HCT116 (cell line): ENCODE measurements around the gene FGF22. TPM values are rescaled to one million over a fixed set of nuclear protein-coding genes. Genes with fewer than 3 reads are reported as not detected.

Experiments
- ATAC-seq: fragments of 200-7000 bp; cut with Tn5 transposase; 2 replicates; pipeline ENCODE4 v1.9.1; 2020; ENCODE audit warnings: mild to moderate bottlenecking, moderate library complexity
- BruUV-seq: library from RNA; stranded (reverse); fragments of 400-500 nt; replicated peaks from 2 replicates; lab custom pipeline; 2021; lab: Mats Ljungman, UMichigan
- CTCF ChIA-PET: fragments of 300-600 bp; sonication (Branson Sonifier 250); formaldehyde crosslinking; loops from one replicate; lab custom pipeline; 2021; ENCODE audit warnings: antibody characterized with exemption; lab: Charles Lee
- POLR2A ChIA-PET: fragments of 300-600, 350-600 bp; sonication (Branson Sonifier 250); formaldehyde crosslinking; loops from one replicate; lab custom pipeline; 2021; ENCODE audit warnings: antibody characterized with exemption; lab: Charles Lee
- RAD21 ChIA-PET, 2 experiments: fragments of 300-600 bp; sonication (Branson Sonifier 250); formaldehyde crosslinking; loops; one replicate each; lab custom pipeline; 2023; ENCODE audit warnings: low total read pairs in 2 of 2; ENCODE audit not compliant: uncharacterized antibody in 2 of 2, unreplicated experiment in 2 of 2, low non-redundant PET in 1 of 2; lab: Charles Lee
- DNase-seq: peaks from one replicate; pipeline ENCODE4 v3.0.0-alpha.2; 2010; ENCODE audit warnings: low read depth, low spot score
- H2AFZ ChIP-seq: fragments of 200-600 bp; shearing (Covaris generic), sonication (generic); 2 replicates; pipeline ENCODE4 v1.6.1; 2017; ENCODE audit warnings: low read depth, mixed run types, mixed read lengths, antibody characterized with exemption, low read length; ENCODE audit not compliant: poor library complexity, severe bottlenecking
- H3K27ac ChIP-seq: 2 replicates; pipeline ENCODE4 v1.5.1; 2012; ENCODE audit warnings: low read depth, low read length
- H3K27me3 ChIP-seq: fragments of 200-600 bp; sonication (generic); 2 replicates; pipeline ENCODE4 v1.6.1; 2016; ENCODE audit warnings: mixed run types, low read length, mixed read lengths; ENCODE audit not compliant: insufficient read depth
- H3K36me3 ChIP-seq, 2 experiments: fragments of 200-500 bp in 1 of 2; fragments of 200-600 bp in 1 of 2; sonication (Bioruptor generic) in 1 of 2; sonication (generic) in 1 of 2; 2 replicates each; pipeline versions ENCODE4 v1.5.1 to v1.6.1; 2014 to 2016; ENCODE audit warnings: low read length in 2 of 2, inconsistent platforms in 1 of 2, mixed read lengths in 1 of 2, mixed run types in 1 of 2; ENCODE audit not compliant: insufficient read depth in 2 of 2, control insufficient read depth in 1 of 2
- H3K4me1 ChIP-seq, 2 experiments: fragments of 200-600 bp in 1 of 2; sonication (generic) in 1 of 2; 2 replicates each; pipeline versions ENCODE4 v1.5.1 to v1.6.1; 2012 to 2017; ENCODE audit warnings: low read length in 2 of 2, inconsistent platforms in 1 of 2, mild to moderate bottlenecking in 1 of 2, mixed read lengths in 1 of 2, mixed run types in 1 of 2, moderate library complexity in 1 of 2; ENCODE audit not compliant: insufficient read depth in 2 of 2, control insufficient read depth in 1 of 2
- H3K4me2 ChIP-seq: fragments of 200-600 bp; sonication (generic); 2 replicates; pipeline ENCODE4 v1.6.1; 2017; ENCODE audit warnings: mixed run types, low read length, mixed read lengths
- H3K4me3 ChIP-seq, 2 experiments: fragments of 200-600 bp in 1 of 2; sonication (generic) in 1 of 2; replicated peaks in 1 of 2; 2 replicates each; pipeline ENCODE4 v1.5.1; 2011 to 2016; ENCODE audit warnings: low read length in 2 of 2, control low read depth in 1 of 2, low read depth in 1 of 2, mild to moderate bottlenecking in 1 of 2, mixed read lengths in 1 of 2, mixed run types in 1 of 2
- H3K79me2 ChIP-seq: fragments of 200-600 bp; sonication (generic); 2 replicates; pipeline ENCODE4 v1.6.1; 2017; ENCODE audit warnings: mild to moderate bottlenecking, mixed run types, low read length, moderate library complexity, mixed read lengths; ENCODE audit not compliant: insufficient read depth
- H3K9ac ChIP-seq: fragments of 200-600 bp; sonication (generic); 2 replicates; pipeline ENCODE4 v1.6.1; 2016; ENCODE audit warnings: low read length, mixed read lengths
- H3K9me2 ChIP-seq: fragments of 200-600 bp; sonication (generic), shearing (Covaris generic); 2 replicates; pipeline ENCODE4 v1.6.1; 2017; ENCODE audit warnings: mixed run types, mild to moderate bottlenecking, moderate library complexity; ENCODE audit not compliant: insufficient read depth
- H3K9me3 ChIP-seq, 2 experiments: fragments of 200-500 bp in 1 of 2; fragments of 200-600 bp in 1 of 2; sonication (Bioruptor generic) in 1 of 2; sonication (generic) in 1 of 2; 2 replicates each; pipeline ENCODE4 v1.6.1; 2014 to 2017; ENCODE audit warnings: low read length in 2 of 2, mixed read lengths in 2 of 2, inconsistent platforms in 1 of 2, low read depth in 1 of 2, mild to moderate bottlenecking in 1 of 2, mixed run types in 1 of 2, moderate library complexity in 1 of 2; ENCODE audit not compliant: control insufficient read depth in 1 of 2, insufficient read depth in 1 of 2
- H4K20me1 ChIP-seq: fragments of 200-600 bp; sonication (generic), shearing (Covaris generic); 2 replicates; pipeline ENCODE4 v1.6.1; 2017; ENCODE audit warnings: mixed run types, mild to moderate bottlenecking, moderate library complexity; ENCODE audit not compliant: insufficient read depth
- CBX3 ChIP-seq: IDR thresholded peaks from 2 replicates; pipeline ENCODE4 v1.6.1; 2012; ENCODE audit warnings: low read depth
- EZH2 ChIP-seq: fragments of 200-600 bp; sonication (generic); IDR thresholded peaks from 2 replicates; pipeline ENCODE4 v1.6.1; 2017; ENCODE audit warnings: antibody characterized with exemption, mixed run types
- EZH2phosphoT487 ChIP-seq: fragments of 200-600 bp; IDR thresholded peaks from 2 replicates; pipeline ENCODE4 v1.6.1; 2018; ENCODE audit warnings: antibody characterized with exemption, borderline replicate concordance
- JUND ChIP-seq: IDR thresholded peaks from 2 replicates; pipeline ENCODE4 v1.6.1; 2012
- MAX ChIP-seq: IDR thresholded peaks from 2 replicates; pipeline ENCODE4 v1.6.1; 2012
- POLR2AphosphoS5 ChIP-seq: IDR thresholded peaks from 2 replicates; pipeline ENCODE4 v1.6.1; 2011; ENCODE audit warnings: mild to moderate bottlenecking, low read depth, low read length, moderate library complexity
- RAD21 ChIP-seq: IDR thresholded peaks from 2 replicates; pipeline ENCODE4 v1.6.1; 2012; ENCODE audit warnings: low read depth, mild to moderate bottlenecking
- REST ChIP-seq: IDR thresholded peaks from 2 replicates; pipeline ENCODE4 v1.6.1; 2012; ENCODE audit warnings: low read depth
- SRF ChIP-seq: IDR thresholded peaks from 2 replicates; pipeline ENCODE4 v1.6.1; 2012; ENCODE audit warnings: low read depth
- ZBTB33 ChIP-seq: IDR thresholded peaks from 2 replicates; pipeline ENCODE4 v1.6.1; 2011; ENCODE audit warnings: mild to moderate bottlenecking, low read length, moderate library complexity; ENCODE audit not compliant: insufficient replicate concordance; ENCODE audit errors: extremely low read depth
- ZFX ChIP-seq: fragments of 450-650 bp; IDR thresholded peaks from 2 replicates; pipeline ENCODE4 v1.6.1; 2017
- ZNF274 ChIP-seq: fragments of 200-500 bp; sonication (Bioruptor generic); IDR thresholded peaks from 2 replicates; pipeline ENCODE4 v1.6.1; 2014; ENCODE audit warnings: mild to moderate bottlenecking, low read depth, low read length, inconsistent platforms
- intact Hi-C: fragments of 100-400 bp; cut with micrococcal nuclease; formaldehyde crosslinking; loops from 2 replicates; pipeline ENCODE4 v1.10.0; 2022
- total RNA-seq: library from RNA; stranded (reverse); gene quantifications from one replicate; pipeline ENCODE4 v1.2.1, GENCODE V29; 2021; ENCODE audit not compliant: unreplicated experiment

Gene FGF22
- total RNA-seq, 1 experiment from 2014 or later: 1.5 TPM

GRCh38 chr19:676007-676338 lies 36.3 kb downstream of the FGF22 start:
- H3K9me2 ChIP-seq: no peaks in the 10 kb centered on the region
- POLR2A ChIA-PET: interaction anchor here (1.2 kb wide), 2 partner anchors 13 to 28 kb away, joined by 4 to 5 read pairs; partner anchors contain the start of gene RNF126
- peak overlapping the region; percentile 90 for H3K9ac ChIP-seq
- ATAC-seq: no peak
- H3K27me3 ChIP-seq: no peaks in the 10 kb centered on the region
- CTCF ChIA-PET: no interaction called here
- H3K79me2 ChIP-seq: peaks cover 22% of the 10 kb centered on the region; the same call in 1 of the 2 replicates
- no peaks in the 10 kb centered on the region for H3K9me3 ChIP-seq
- peak overlapping the region; percentile 62 to 85 for H3K4me3 ChIP-seq
- no peak overlapping the region for H2AFZ ChIP-seq
- H3K4me2 ChIP-seq: peak overlapping the region; percentile 98
- no peaks in the 10 kb centered on the region for H4K20me1 ChIP-seq
- DNase-seq: no peak
- TF ChIP-seq RAD21: no peak
- TF ChIP-seq EZH2phosphoT487: no peak
- no peak for TF ChIP-seq SRF
- H3K27ac ChIP-seq: peak overlapping the region; percentile 75; the same call in 1 of the 2 replicates
- RAD21 ChIA-PET: no interaction called here
- intact Hi-C loops: no loop called here
- H3K36me3 ChIP-seq: no peaks in the 10 kb centered on the region; a peak in 1 of 4 replicates
- H3K4me1 ChIP-seq: peaks cover 17 to 42% of the 10 kb centered on the region in 2 experiments
- BruUV-seq: no TSS peak

GRCh38 chr19:676339-677105 lies 36.8 kb downstream of the FGF22 start, which contains the start of gene FSTL3:
TSS of gene FSTL3 (plus strand) at chr19:676392. CDS start at chr19:676424, 32 bp downstream.
- no peak within 1 kb of the TSS for H2AFZ ChIP-seq
- intact Hi-C loops: no loop called here
- RAD21 ChIA-PET: interaction anchor here in 1 of 2 experiments (1.0 kb wide), 2 partner anchors 13 to 58 kb away, joined by 4 to 6 read pairs; partner anchors contain the start of gene RNF126
- TF ChIP-seq ZNF274: no peak
- TF ChIP-seq JUND: no peak
- TF ChIP-seq MAX: peak; percentile 52
- TF ChIP-seq EZH2: no peak
- TF ChIP-seq REST: no peak
- peak; percentile 47; the same call in 1 of the 2 replicates for TF ChIP-seq ZFX
- TF ChIP-seq POLR2AphosphoS5: peak; percentile 84
- TF ChIP-seq ZBTB33: no peak
- no peak for TF ChIP-seq SRF
- no peak for TF ChIP-seq CBX3

More at GRCh38 chr19:676339-677105, 36.8 kb downstream of the FGF22 start, which contains the start of gene FSTL3:
- BruUV-seq: TSS peak; percentile 55
- no peaks in the 10 kb centered on the region for H3K9me3 ChIP-seq
- H4K20me1 ChIP-seq: no peaks in the 10 kb centered on the region
- ChIA-PET POLR2A (interaction anchor here (1.1 to 1.5 kb wide), 5 partner anchors 11 to 76 kb away, joined by 4 to 5 read pairs (median 4); partner anchors contain the start of genes MISP and RNF126), CTCF (interaction anchor here (0.6 to 1.4 kb wide), 2 partner anchors 13 to 564 kb away, joined by 5 to 6 read pairs; partner anchors contain the start of gene RNF126)
- peaks cover 22% of the 10 kb centered on the region; the same call in 1 of the 2 replicates for H3K79me2 ChIP-seq
- ATAC-seq: no peak
- peak within 1 kb of the TSS; percentile 90 for H3K9ac ChIP-seq
- H3K4me3 ChIP-seq: peak within 1 kb of the TSS; percentile 62 to 85
- no peaks in the 10 kb centered on the region for H3K27me3 ChIP-seq
- no peaks in the 10 kb centered on the region for H3K9me2 ChIP-seq
- DNase-seq: no peak
- H3K36me3 ChIP-seq: no peaks in the 10 kb centered on the region; a peak in 1 of 4 replicates
- peak within 1 kb of the TSS; percentile 98 for H3K4me2 ChIP-seq
- H3K4me1 ChIP-seq: peaks cover 21 to 47% of the 10 kb centered on the region in 2 experiments
- peak within 1 kb of the TSS; percentile 75 for H3K27ac ChIP-seq
